ENCODE measurements around the gene PHC3.

DNA sequence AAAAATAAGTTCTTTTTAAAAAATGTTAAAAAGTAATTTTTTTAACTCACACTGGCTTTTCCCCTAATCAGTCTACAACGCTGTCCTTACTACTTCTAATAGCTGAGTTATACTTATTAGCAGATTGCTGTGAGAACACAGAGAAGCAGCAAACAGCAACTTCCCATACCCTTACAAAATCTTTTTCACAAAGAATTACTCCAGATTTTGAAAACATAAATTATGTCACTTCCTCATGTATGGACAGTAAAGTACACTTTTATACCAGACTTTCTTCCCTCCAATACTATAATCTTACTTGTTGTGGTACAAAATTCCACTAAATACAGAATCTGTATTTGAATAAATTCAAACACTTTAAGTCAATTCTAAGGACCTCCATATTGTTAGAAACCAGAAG lies 2.1 kb downstream of the PHC3 start:
- TF ChIP-seq EP300 (IDR thresholded peaks at IDR 0.05), result no peak
- TF ChIP-seq POLR2AphosphoS5 (IDR thresholded peaks at IDR 0.05), result no peak
- TF ChIP-seq, protein P1, sequence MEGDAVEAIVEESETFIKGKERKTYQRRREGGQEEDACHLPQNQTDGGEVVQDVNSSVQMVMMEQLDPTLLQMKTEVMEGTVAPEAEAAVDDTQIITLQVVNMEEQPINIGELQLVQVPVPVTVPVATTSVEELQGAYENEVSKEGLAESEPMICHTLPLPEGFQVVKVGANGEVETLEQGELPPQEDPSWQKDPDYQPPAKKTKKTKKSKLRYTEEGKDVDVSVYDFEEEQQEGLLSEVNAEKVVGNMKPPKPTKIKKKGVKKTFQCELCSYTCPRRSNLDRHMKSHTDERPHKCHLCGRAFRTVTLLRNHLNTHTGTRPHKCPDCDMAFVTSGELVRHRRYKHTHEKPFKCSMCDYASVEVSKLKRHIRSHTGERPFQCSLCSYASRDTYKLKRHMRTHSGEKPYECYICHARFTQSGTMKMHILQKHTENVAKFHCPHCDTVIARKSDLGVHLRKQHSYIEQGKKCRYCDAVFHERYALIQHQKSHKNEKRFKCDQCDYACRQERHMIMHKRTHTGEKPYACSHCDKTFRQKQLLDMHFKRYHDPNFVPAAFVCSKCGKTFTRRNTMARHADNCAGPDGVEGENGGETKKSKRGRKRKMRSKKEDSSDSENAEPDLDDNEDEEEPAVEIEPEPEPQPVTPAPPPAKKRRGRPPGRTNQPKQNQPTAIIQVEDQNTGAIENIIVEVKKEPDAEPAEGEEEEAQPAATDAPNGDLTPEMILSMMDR (IDR thresholded peaks at IDR 0.05), result no peak
- no peak for TF ChIP-seq POLR2A (IDR thresholded peaks at IDR 0.05)

Measured in gastroesophageal sphincter (tissue), 3 donors.